Keratinocyte (primary cell): ENCODE data around the gene RAB1B.

ENCODE experiments used
- CTCF ChIP-seq, 3 experiments: IDR thresholded peaks in 1 of 3; conservative IDR thresholded peaks in 1 of 3; optimal IDR thresholded peaks in 1 of 3; 2 replicates in 2 of 3; 3 replicates in 1 of 3; pipeline versions ENCODE3 to v1.5.1; 2011; ENCODE audit warnings: low read length in 3 of 3, mild to moderate bottlenecking in 3 of 3, moderate library complexity in 2 of 3, control low read depth in 1 of 3, inconsistent platforms in 1 of 3; ENCODE audit not compliant: insufficient read depth in 2 of 3; ENCODE audit errors: extremely low read depth in 1 of 3
- EZH2 ChIP-seq: IDR thresholded peaks from one replicate; pipeline ENCODE4 v1.6.1; 2012; ENCODE audit warnings: inconsistent platforms, mild to moderate bottlenecking, low read length, moderate library complexity

- TF ChIP-seq EZH2 (no peak), CTCF (optimal IDR thresholded peaks at IDR 0.05 in 1 of 3, IDR thresholded peaks at IDR 0.05 in 1 of 3, conservative IDR thresholded peaks at IDR 0.05 in 1 of 3; ENCODE audit: extremely low read depth in 1 of 3, insufficient read depth in 2 of 3, low read length in 3 of 3) (no peak)
These were observed 19.6 kb downstream of the RAB1B start for GRCh38 chr11:66287889-66288670.
